ENCODE results near the gene AARS2. TPM values are rescaled to one million over a fixed set of nuclear protein-coding genes. Genes with fewer than 3 reads are reported as not detected.

AARS2 gene
- total RNA-seq, 1 experiment from 2014 or later = 28.9 TPM

DNA sequence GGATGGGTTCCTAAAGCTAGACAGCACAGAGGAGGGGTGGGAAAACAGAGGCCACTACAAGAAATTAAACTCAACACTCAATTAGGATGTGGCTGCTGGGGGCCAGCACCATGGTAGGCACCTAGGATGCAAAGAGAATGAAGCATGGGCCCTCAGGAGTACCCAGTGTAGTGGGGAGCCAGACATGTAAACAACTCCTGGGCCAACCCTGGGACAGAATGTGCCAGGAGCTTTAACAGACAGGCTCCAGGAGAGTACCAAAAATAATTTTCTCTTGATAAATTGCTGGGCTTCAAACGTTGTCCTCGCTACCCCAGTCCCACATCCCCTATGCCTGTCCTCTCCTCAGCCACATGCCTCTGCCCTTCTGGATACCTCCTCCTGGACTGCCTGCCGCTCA lies 41.2 kb downstream of the AARS2 start:
- Mint-ChIP-seq H3K27ac (no peak overlapping the region), H3K36me3 (no peaks in the 10 kb centered on the region), H3K27me3 (ENCODE audit: low read depth) (peaks cover 35% of the 10 kb centered on the region), H3K4me1 (peaks cover 34% of the 10 kb centered on the region), H3K9me3 (no peaks in the 10 kb centered on the region), H3K4me3 (peak overlapping the region; percentile 68; the same call in 1 of the 2 replicates)
- TF ChIP-seq RORB (CRISPR knock-in tag; IDR thresholded peaks at IDR 0.05) (no peak), NFYB (CRISPR knock-in tag; conservative IDR thresholded peaks at IDR 0.05; ENCODE audit: low read depth) (no peak), PRRX2 (CRISPR knock-in tag; IDR thresholded peaks at IDR 0.05) (no peak), ZNF138 (CRISPR knock-in tag; conservative IDR thresholded peaks at IDR 0.05) (no peak)
- TF ChIP-seq, protein P1, sequence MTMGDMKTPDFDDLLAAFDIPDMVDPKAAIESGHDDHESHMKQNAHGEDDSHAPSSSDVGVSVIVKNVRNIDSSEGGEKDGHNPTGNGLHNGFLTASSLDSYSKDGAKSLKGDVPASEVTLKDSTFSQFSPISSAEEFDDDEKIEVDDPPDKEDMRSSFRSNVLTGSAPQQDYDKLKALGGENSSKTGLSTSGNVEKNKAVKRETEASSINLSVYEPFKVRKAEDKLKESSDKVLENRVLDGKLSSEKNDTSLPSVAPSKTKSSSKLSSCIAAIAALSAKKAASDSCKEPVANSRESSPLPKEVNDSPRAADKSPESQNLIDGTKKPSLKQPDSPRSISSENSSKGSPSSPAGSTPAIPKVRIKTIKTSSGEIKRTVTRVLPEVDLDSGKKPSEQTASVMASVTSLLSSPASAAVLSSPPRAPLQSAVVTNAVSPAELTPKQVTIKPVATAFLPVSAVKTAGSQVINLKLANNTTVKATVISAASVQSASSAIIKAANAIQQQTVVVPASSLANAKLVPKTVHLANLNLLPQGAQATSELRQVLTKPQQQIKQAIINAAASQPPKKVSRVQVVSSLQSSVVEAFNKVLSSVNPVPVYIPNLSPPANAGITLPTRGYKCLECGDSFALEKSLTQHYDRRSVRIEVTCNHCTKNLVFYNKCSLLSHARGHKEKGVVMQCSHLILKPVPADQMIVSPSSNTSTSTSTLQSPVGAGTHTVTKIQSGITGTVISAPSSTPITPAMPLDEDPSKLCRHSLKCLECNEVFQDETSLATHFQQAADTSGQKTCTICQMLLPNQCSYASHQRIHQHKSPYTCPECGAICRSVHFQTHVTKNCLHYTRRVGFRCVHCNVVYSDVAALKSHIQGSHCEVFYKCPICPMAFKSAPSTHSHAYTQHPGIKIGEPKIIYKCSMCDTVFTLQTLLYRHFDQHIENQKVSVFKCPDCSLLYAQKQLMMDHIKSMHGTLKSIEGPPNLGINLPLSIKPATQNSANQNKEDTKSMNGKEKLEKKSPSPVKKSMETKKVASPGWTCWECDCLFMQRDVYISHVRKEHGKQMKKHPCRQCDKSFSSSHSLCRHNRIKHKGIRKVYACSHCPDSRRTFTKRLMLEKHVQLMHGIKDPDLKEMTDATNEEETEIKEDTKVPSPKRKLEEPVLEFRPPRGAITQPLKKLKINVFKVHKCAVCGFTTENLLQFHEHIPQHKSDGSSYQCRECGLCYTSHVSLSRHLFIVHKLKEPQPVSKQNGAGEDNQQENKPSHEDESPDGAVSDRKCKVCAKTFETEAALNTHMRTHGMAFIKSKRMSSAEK (CRISPR knock-in tag; IDR thresholded peaks at IDR 0.05; ENCODE audit: borderline replicate concordance) = no peak
- TF ChIP-seq, protein P2, sequence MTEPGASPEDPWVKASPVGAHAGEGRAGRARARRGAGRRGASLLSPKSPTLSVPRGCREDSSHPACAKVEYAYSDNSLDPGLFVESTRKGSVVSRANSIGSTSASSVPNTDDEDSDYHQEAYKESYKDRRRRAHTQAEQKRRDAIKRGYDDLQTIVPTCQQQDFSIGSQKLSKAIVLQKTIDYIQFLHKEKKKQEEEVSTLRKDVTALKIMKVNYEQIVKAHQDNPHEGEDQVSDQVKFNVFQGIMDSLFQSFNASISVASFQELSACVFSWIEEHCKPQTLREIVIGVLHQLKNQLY (CRISPR knock-in tag; IDR thresholded peaks at IDR 0.05) = no peak
- TF ChIP-seq, protein P3, sequence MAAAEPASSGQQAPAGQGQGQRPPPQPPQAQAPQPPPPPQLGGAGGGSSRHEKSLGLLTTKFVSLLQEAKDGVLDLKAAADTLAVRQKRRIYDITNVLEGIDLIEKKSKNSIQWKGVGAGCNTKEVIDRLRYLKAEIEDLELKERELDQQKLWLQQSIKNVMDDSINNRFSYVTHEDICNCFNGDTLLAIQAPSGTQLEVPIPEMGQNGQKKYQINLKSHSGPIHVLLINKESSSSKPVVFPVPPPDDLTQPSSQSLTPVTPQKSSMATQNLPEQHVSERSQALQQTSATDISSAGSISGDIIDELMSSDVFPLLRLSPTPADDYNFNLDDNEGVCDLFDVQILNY (CRISPR knock-in tag; IDR thresholded peaks at IDR 0.05) = no peak
- CTCF ChIA-PET = interaction anchor here (0.7 to 6.3 kb wide), 4 partner anchors 33 to 67 kb away, joined by 3 to 109 read pairs (median 26); partner anchors contain the start of gene AARS2
- POLR2A ChIA-PET = no interaction called here
- no peak for DNase-seq (ENCODE audit: low spot score)
- ATAC-seq = no peak

DNA sequence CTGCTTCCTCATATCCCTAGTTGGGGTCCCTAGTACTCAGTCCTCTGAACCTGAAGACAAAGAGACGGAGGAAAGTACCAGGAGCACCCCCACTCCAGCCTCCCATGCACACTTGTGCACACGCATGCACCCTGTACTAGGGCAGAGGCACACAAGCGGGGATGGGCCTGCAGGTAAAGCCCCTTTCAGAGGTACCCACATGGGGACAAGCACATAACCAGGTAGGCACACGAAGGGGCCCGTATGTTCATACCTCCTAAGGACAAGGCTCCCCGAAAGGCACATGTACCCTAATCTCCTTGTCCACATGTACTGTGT lies 41.8 kb downstream of the AARS2 start:
- H3K27ac Mint-ChIP-seq = no peak overlapping the region
- peaks cover 34% of the 10 kb centered on the region for H3K4me1 Mint-ChIP-seq
- DNase-seq (ENCODE audit: low spot score) = no peak
- peak overlapping the region; percentile 68 for H3K4me3 Mint-ChIP-seq
- H3K27me3 Mint-ChIP-seq (ENCODE audit: low read depth) = peaks cover 34% of the 10 kb centered on the region
- ChIA-PET CTCF (interaction anchor here (0.8 to 6.3 kb wide), 6 partner anchors 14 to 70 kb away, joined by 3 to 109 read pairs (median 28); partner anchors contain the start of genes AARS2 and SPATS1), POLR2A (interaction anchor here (1.6 kb wide), 1 partner anchor 17 kb away, joined by 5 read pairs; no protein-coding TSS in a partner anchor)
- no peaks in the 10 kb centered on the region for H3K9me3 Mint-ChIP-seq
- no peaks in the 10 kb centered on the region for H3K36me3 Mint-ChIP-seq
- no peak for ATAC-seq
- TF ChIP-seq GRHL2 (CRISPR knock-in tag; IDR thresholded peaks at IDR 0.05; ENCODE audit: insufficient replicate concordance, severe bottlenecking) (no peak), ZNF671 (CRISPR knock-in tag; IDR thresholded peaks at IDR 0.05) (no peak), TCF7 (CRISPR knock-in tag; IDR thresholded peaks at IDR 0.05; ENCODE audit: low read depth) (no peak), ZNF121 (CRISPR knock-in tag; IDR thresholded peaks at IDR 0.05) (no peak), KAT7 (CRISPR knock-in tag; IDR thresholded peaks at IDR 0.05; ENCODE audit: borderline replicate concordance) (no peak)
- TF ChIP-seq, protein P4, sequence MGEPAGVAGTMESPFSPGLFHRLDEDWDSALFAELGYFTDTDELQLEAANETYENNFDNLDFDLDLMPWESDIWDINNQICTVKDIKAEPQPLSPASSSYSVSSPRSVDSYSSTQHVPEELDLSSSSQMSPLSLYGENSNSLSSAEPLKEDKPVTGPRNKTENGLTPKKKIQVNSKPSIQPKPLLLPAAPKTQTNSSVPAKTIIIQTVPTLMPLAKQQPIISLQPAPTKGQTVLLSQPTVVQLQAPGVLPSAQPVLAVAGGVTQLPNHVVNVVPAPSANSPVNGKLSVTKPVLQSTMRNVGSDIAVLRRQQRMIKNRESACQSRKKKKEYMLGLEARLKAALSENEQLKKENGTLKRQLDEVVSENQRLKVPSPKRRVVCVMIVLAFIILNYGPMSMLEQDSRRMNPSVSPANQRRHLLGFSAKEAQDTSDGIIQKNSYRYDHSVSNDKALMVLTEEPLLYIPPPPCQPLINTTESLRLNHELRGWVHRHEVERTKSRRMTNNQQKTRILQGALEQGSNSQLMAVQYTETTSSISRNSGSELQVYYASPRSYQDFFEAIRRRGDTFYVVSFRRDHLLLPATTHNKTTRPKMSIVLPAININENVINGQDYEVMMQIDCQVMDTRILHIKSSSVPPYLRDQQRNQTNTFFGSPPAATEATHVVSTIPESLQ (CRISPR knock-in tag; IDR thresholded peaks at IDR 0.05) = no peak
- TF ChIP-seq, protein P5, sequence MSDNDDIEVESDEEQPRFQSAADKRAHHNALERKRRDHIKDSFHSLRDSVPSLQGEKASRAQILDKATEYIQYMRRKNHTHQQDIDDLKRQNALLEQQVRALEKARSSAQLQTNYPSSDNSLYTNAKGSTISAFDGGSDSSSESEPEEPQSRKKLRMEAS (CRISPR knock-in tag; IDR thresholded peaks at IDR 0.05) = no peak
- TF ChIP-seq, protein P2 (CRISPR knock-in tag; IDR thresholded peaks at IDR 0.05) = no peak
- TF ChIP-seq, protein P6, sequence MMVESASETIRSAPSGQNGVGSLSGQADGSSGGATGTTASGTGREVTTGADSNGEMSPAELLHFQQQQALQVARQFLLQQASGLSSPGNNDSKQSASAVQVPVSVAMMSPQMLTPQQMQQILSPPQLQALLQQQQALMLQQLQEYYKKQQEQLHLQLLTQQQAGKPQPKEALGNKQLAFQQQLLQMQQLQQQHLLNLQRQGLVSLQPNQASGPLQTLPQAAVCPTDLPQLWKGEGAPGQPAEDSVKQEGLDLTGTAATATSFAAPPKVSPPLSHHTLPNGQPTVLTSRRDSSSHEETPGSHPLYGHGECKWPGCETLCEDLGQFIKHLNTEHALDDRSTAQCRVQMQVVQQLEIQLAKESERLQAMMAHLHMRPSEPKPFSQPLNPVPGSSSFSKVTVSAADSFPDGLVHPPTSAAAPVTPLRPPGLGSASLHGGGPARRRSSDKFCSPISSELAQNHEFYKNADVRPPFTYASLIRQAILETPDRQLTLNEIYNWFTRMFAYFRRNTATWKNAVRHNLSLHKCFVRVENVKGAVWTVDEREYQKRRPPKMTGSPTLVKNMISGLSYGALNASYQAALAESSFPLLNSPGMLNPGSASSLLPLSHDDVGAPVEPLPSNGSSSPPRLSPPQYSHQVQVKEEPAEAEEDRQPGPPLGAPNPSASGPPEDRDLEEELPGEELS (CRISPR knock-in tag; IDR thresholded peaks at IDR 0.05) = no peak
- TF ChIP-seq, protein P1 (CRISPR knock-in tag; IDR thresholded peaks at IDR 0.05; ENCODE audit: borderline replicate concordance) = no peak
